Epidermal melanocyte (primary cell): ENCODE data around the gene FREY1.

Source experiments
- DNase-seq: peaks from one replicate; pipeline ENCODE4 v3.0.0; 2011; ENCODE audit warnings: low spot score; ENCODE audit not compliant: insufficient read length

The FREY1 gene, protein sequence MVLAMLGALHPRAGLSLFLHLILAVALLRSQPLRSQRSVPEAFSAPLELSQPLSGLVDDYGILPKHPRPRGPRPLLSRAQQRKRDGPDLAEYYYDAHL

DNA sequence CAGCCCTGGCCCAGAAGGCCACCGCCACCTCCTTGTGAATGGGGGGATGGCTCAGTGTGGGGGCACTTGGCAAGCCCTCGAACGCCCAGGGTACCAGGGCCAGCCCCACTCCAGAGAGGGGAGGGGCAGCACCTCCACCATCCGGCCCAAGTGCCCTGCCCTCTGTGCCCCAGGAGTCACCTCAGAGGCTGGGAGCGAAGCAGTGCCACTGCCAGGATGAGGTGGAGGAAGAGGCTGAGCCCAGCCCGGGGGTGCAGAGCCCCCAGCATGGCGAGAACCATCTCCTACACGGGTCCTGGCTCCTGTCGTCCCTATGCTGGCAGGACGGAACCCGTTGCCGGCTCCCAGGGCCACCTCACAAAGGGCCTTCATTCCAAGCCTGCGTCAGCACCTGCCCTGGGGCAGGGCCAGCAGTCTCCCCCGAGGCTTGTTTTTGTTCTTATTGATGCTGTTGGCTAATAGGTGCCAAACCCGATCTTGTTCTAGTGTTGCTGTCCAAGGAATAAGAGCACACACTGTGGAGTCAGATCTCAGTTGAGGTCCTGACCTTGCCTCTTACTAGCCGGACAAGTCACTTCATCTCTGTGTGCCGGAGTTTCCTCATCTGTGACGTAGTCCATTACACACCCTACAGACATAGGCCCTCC is at the start of gene FREY1:
FREY1 (minus strand) TSS at position 307 of the 647 bp plus-strand sequence; CDS start at position 281, 26 bp downstream.
- DNase-seq = no peak

DNA sequence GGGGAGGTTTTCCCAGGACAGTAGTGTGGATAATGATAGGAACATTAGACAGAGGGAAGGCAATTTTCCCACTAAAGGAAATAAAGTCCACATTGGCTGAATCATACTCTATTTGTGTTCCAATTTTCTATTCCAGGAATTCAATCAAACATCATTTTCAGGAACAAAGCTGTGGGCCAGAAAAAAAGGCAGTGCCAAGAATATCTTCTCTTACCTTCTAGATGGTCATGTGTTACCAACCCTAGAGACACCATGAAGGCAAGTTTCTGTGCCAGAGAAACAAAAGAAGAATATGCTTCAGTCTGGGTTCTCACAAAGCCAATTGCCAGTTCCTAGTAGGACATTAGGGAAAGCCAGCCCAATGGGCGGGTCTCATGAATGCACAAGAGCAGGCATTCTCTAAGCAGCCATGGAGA is 42.9 kb upstream of the FREY1 start:
- DNase-seq = no peak

DNA sequence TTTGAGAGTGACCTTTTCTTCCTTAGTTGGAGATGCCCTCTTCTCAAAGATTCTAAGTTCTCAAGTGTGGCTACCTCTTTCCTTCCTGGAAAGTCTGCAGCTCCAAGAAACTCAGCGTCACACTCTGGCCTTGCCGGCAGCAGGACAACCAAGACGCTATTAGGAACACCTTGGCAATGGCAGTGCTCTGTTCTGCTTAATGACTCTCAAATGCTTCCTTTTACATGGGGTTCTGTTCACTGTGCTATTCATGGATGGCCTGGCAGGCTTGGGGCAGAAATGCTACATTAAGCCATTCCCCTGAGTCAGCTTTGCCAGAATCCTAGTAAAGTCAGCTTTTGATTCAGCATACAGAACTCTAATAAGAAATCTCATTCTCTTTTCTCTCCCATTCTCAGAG is 41.3 kb upstream of the FREY1 start:
- DNase-seq = no peak

GRCh38 chr11:45947885-45948284 is 40.8 kb upstream of the FREY1 start:
- no peak for DNase-seq

GRCh38 chr11:45945397-45945999 is 38.4 kb upstream of the FREY1 start:
- DNase-seq = no peak

DNA sequence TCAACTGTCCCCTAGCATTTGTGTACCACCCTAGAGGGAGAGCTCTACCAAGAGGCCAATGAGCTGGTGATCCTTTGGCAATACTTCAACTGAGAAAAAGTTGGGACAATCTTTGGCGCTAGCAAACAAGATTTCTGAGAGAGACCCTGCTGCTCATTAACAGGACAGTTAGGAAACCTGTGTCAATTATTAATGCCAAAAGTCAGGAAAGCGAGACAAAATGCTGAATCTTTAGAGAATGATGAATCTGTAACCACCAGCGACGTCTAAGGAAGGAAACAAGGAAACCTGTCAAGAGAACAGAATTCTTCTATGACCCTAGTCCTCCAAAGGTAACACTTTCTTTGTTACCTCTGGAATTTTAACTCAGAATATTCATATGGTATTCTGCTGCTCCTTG is 35.3 kb upstream of the FREY1 start:
- no peak for DNase-seq

- no peak for DNase-seq
These were observed 34.2 kb upstream of the FREY1 start for GRCh38 chr11:45941285-45941684.

DNA sequence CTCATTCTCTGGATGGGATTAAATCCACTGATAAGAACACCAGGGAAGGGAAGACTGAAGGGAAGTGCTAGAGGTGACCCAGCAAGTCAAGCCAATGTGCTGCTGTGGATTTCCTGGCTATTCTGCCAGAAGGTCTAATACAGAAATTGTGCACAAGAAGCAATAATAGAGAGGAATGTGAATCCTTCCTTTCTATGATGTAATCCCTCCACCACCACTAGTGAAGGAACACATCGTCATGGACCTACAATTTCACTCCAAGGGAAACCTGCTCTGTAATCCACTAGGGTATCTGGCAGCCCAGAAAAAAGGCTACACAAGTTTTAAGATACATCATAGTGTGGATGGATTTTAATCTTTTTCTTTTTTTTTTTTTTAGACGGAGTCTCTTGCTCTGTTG is 32.8 kb upstream of the FREY1 start:
- no peak for DNase-seq

DNA sequence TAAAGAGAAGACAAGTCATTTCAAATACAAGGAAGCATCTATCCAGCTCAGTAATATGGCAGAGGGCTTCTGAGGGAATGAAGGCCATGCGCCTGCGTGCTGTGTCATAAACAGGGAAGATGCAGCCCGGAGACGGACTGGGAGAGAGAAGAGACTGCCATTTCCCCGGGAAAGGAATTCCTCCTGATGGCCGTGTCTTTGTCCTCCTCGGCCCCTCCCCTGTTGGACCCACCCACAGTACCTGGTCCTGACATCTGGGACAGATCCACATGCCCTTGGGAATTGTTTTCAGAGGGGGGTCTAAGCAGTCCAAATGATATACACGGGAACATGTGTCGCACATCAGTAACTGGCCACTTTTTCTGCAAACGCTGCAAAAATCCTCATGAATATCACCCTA is 30.8 kb upstream of the FREY1 start:
- no peak for DNase-seq

- DNase-seq = no peak
These were observed 29.5 kb upstream of the FREY1 start for GRCh38 chr11:45936511-45937054.

DNA sequence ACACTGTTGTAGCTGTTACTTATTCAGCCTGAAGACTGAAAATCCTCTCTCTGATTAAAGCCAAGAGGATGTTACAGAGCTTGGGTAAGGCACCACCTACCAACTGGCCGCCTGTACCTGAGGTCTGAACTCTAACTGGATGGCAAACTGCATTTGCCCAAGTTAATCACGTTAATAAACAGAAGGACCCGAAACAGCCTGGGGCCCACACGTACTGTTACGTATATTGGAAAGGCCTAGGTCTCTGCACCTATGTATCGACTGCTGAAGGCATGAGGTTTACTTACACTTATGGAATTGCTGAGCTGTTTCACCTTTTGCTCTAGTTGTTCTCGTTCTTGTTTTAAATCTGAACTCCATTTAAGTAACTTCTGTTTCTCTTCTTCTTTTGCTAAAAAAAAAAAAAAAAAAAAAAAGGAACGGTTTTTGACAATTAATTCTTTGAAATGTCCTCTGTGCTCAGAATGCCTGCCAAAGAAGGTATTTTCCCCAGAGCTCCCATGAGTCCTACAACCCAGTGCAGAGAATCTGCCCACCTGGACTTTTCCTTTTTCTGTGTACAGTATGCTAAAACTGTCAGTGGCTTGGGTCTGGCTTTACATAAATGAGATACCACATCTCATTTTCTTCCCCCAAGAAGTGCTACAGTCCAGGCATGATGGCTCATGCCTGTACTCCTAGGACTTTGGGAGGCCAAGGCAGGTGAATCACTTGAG is 28.4 kb upstream of the FREY1 start:
- DNase-seq = no peak

- DNase-seq = no peak
These were observed 27.7 kb upstream of the FREY1 start for GRCh38 chr11:45934580-45935318.

DNA sequence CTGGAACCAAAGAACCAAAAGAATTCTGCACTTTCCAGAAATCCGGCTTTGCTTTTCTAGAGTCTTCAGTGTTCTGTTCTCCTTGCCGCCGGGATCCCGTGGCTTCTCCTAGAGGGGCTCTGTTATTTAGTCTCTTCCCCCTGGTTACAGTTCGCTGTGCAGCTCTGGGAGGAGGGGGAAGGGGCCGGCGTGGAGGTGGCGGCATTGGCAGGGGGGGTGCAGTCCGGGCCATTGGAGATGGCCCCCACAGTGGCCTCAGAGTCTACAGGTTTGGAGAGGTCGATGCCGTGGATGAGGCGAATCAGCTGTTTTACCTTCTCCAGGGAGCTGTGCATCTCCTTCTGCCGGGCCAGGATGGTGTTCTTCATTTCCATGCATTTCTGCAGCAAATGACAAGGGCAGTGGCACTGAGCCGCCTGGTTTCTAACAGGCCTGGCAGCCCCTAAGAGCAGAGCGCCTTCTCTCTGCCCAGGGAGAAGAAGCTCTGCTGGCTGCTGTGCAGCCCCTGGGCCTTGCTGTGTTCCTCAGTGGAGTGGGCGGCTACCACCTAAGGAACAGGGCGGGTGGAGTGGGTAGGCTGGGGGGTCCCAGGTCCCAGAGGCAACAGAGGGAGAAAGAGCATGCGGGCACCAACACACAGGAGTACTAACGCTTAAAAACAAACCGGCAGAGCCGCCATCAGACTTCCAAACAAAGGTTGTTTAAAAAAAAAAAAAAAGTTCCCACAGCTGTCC is 26.9 kb upstream of the FREY1 start:
- no peak for DNase-seq

- DNase-seq = no peak
These were observed 26.2 kb upstream of the FREY1 start for GRCh38 chr11:45933131-45933831.

- no peak for DNase-seq
These were observed 25.1 kb upstream of the FREY1 start for GRCh38 chr11:45932217-45932616.

GRCh38 chr11:45931739-45932138 is 24.7 kb upstream of the FREY1 start:
- no peak for DNase-seq

GRCh38 chr11:45930951-45931570 is 24.0 kb upstream of the FREY1 start:
- no peak for DNase-seq

DNA sequence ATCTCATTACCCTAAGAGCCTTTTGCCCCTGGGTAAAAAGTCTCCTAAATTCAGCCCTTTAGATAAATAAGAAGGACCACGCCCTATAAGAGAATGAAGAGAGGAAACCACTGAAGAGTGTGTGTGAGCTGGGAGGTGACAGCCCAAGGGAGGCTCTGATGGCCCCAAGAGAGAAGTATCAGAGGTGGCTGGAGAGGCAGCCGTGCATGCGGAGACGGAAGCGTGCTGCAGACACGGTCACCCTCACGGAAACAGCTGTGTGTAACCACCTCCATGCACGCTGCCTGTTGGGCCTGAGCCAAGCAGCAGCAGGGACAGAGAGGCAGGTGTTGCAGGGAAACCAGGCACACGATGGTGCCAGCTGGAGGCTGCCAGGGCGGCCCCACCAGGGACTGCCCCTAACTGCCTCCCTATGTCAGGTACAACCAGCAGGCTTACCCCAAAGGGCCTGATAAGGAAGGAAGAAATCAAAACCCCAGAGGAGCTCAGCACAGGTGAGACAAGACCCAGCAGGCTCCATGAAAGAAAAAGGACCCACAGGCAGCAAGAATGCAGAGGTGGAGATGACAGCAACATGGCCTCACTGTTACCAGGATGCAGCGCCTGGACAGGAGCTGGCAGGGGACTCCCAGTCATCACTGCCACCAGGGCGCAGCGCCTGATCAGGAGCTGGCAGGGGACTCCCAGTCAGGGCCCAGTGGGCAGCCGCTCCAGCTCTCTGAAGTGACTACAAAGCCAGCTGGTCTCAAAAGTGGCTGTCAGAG is 23.1 kb upstream of the FREY1 start:
- no peak for DNase-seq

GRCh38 chr11:45929486-45930030 is 22.5 kb upstream of the FREY1 start:
- DNase-seq = no peak
